KMS-11 (cell line): Measurements from ENCODE around the gene ST7.
A peak's percentile ranks its signal among the peaks of the same experiment; 100 is the strongest.

ENCODE experiments used
- H2AFZ ChIP-seq: fragments of 200-600 bp; sonication (generic); 2 replicates; pipeline ENCODE4 v1.6.1; 2016; ENCODE audit warnings: antibody characterized with exemption, mixed run types, low read depth
- H3K27ac ChIP-seq: fragments of 200-600 bp; sonication (generic); 2 replicates; pipeline ENCODE4 v1.6.1; 2016; ENCODE audit warnings: mild to moderate bottlenecking, mixed run types
- H3K27me3 ChIP-seq: fragments of 200-600 bp; sonication (generic); 2 replicates; pipeline ENCODE4 v1.6.1; 2017; ENCODE audit warnings: mild to moderate bottlenecking, low read depth, mixed run types, moderate library complexity; ENCODE audit not compliant: insufficient read depth
- H3K36me3 ChIP-seq: fragments of 200-600 bp; sonication (generic); 2 replicates; pipeline ENCODE4 v1.6.1; 2017; ENCODE audit warnings: mild to moderate bottlenecking, mixed run types; ENCODE audit not compliant: insufficient read depth
- H3K4me1 ChIP-seq: fragments of 200-600 bp; sonication (generic); 2 replicates; pipeline ENCODE4 v1.6.1; 2016; ENCODE audit warnings: mild to moderate bottlenecking, low read depth, mixed run types; ENCODE audit not compliant: poor library complexity, severe bottlenecking
- H3K4me2 ChIP-seq: fragments of 200-600 bp; sonication (generic); 2 replicates; pipeline ENCODE4 v1.7.0; 2016; ENCODE audit warnings: mild to moderate bottlenecking, mixed run types
- H3K4me3 ChIP-seq: fragments of 200-600 bp; sonication (generic); IDR thresholded peaks from 2 replicates; pipeline ENCODE4 v1.6.1; 2017; ENCODE audit warnings: low read depth, low read length, mixed read lengths; ENCODE audit not compliant: insufficient read depth
- H3K79me2 ChIP-seq: fragments of 200-600 bp; sonication (generic); 2 replicates; pipeline ENCODE4 v1.6.1; 2016; ENCODE audit warnings: low read depth, mixed run types; ENCODE audit not compliant: insufficient read depth
- H3K9ac ChIP-seq: fragments of 200-600 bp; sonication (generic); 2 replicates; pipeline ENCODE4 v1.6.1; 2016; ENCODE audit warnings: mild to moderate bottlenecking, mixed run types
- H4K20me1 ChIP-seq: fragments of 200-600 bp; sonication (generic); 2 replicates; pipeline ENCODE4 v1.6.1; 2016; ENCODE audit warnings: mild to moderate bottlenecking, mixed run types; ENCODE audit not compliant: insufficient read depth
- CTCF ChIP-seq: fragments of 200-600 bp; sonication (generic); conservative IDR thresholded peaks from 2 replicates; pipeline ENCODE4 v1.6.1; 2017; ENCODE audit warnings: low read depth, mild to moderate bottlenecking, antibody characterized with exemption, low read length, moderate library complexity, mixed read lengths

Gene ST7

GRCh38 chr7:116986611-116987565, 33.6 kb downstream of the ST7 start:
- no peaks in the 10 kb centered on the region for H3K27me3 ChIP-seq
- no peak overlapping the region for H3K4me3 ChIP-seq
- H4K20me1 ChIP-seq = no peaks in the 10 kb centered on the region
- H2AFZ ChIP-seq = no peak overlapping the region
- H3K79me2 ChIP-seq = no peaks in the 10 kb centered on the region; the same call in 1 of the 2 replicates
- no peak for TF ChIP-seq CTCF
- H3K4me2 ChIP-seq = no peak overlapping the region
- H3K36me3 ChIP-seq = no peaks in the 10 kb centered on the region
- H3K4me1 ChIP-seq = peaks cover 3% of the 10 kb centered on the region
- no peak overlapping the region for H3K9ac ChIP-seq
- H3K27ac ChIP-seq = no peak overlapping the region

- H3K9ac ChIP-seq = no peak overlapping the region
- no peak overlapping the region for H3K4me3 ChIP-seq
- TF ChIP-seq CTCF = peak; percentile 71
- H2AFZ ChIP-seq = no peak overlapping the region
- no peak overlapping the region for H3K4me2 ChIP-seq
- H3K79me2 ChIP-seq = no peaks in the 10 kb centered on the region; the same call in 1 of the 2 replicates
- no peaks in the 10 kb centered on the region for H3K36me3 ChIP-seq
- no peaks in the 10 kb centered on the region for H4K20me1 ChIP-seq
- H3K27me3 ChIP-seq = no peaks in the 10 kb centered on the region
- H3K27ac ChIP-seq = no peak overlapping the region
- peaks cover 3% of the 10 kb centered on the region for H3K4me1 ChIP-seq
These were observed 35.2 kb downstream of the ST7 start for GRCh38 chr7:116988363-116988989.

GRCh38 chr7:116990056-116990455, 36.8 kb downstream of the ST7 start:
- no peak for TF ChIP-seq CTCF
- H3K4me1 ChIP-seq = peaks cover 1% of the 10 kb centered on the region
- H3K4me3 ChIP-seq = no peak overlapping the region
- H4K20me1 ChIP-seq = no peaks in the 10 kb centered on the region
- H2AFZ ChIP-seq = no peak overlapping the region
- no peaks in the 10 kb centered on the region for H3K36me3 ChIP-seq
- no peak overlapping the region for H3K27ac ChIP-seq
- no peaks in the 10 kb centered on the region for H3K27me3 ChIP-seq
- H3K9ac ChIP-seq = no peak overlapping the region
- no peaks in the 10 kb centered on the region; the same call in 1 of the 2 replicates for H3K79me2 ChIP-seq
- H3K4me2 ChIP-seq = no peak overlapping the region

GRCh38 chr7:116991233-116991632, 37.9 kb downstream of the ST7 start:
- TF ChIP-seq CTCF = no peak
- no peak overlapping the region for H3K9ac ChIP-seq
- no peaks in the 10 kb centered on the region; the same call in 1 of the 2 replicates for H3K79me2 ChIP-seq
- no peaks in the 10 kb centered on the region for H3K27me3 ChIP-seq
- no peak overlapping the region for H3K27ac ChIP-seq
- H4K20me1 ChIP-seq = no peaks in the 10 kb centered on the region
- no peaks in the 10 kb centered on the region for H3K36me3 ChIP-seq
- H2AFZ ChIP-seq = no peak overlapping the region
- no peak overlapping the region for H3K4me3 ChIP-seq
- H3K4me1 ChIP-seq = no peaks in the 10 kb centered on the region
- no peak overlapping the region for H3K4me2 ChIP-seq
